ENCODE results near the gene CPNE5. TPM values are rescaled to one million over a fixed set of nuclear protein-coding genes. Genes with fewer than 3 reads are reported as not detected.

Gene CPNE5
- total RNA-seq, 1 donor from 2014 or later: 10.9 TPM

DNA sequence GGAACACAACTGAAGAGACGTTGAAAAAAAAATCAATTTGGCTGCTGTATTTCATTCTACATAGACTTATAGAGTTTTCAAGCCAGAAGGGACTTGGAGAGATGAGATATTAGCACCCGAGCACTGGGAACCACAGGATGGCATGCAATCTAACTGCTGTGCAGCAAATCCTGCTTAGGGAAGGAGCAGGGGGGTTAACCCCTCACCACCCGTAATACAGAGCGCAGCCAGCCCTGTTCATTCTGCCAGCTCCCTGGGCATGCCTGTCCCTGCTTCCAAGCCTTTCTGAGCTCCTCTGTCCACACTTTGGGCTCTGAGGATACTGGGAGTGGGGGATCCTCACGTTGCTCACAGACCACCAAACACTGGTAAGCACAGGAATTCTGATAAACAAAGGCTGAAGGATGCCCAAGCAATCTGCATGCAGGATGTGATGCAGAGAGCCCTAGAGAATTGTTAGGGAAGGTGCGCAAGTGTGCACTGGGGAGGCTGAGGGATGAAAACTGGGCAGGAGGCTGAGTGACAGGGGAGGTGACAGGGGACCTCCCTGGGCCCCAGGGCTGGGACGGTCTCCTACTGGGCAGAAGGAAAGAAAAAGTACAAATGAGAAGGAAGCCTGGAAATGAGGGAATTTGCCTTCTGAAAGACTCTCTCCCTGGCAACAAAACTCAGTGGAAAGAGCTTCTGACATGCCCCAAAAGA lies 34.0 kb downstream of the CPNE5 start:
- intact Hi-C loops (cut with DNase I): no loop called here
- no peak for ATAC-seq
- DNase-seq (ENCODE audit: missing footprints): no peak

DNA sequence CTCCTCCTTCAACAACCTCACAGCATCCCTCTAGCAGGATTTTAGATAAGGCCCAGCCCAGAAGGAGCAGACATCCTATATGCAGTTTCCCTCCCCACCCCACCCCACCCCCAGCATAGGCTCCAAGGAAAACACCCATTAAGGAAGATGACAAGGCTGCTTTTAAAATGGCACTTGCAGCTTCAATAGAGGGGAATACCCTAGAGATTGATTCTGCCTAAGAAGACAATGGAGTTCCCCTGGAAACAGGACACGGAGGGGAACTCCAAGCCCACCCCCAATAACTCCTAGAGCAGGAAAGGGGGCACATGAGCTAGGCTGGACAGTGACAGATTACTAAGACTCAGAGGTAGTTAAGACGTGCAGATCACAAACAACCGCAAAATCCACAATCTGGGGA lies 34.7 kb downstream of the CPNE5 start:
- DNase-seq (ENCODE audit: missing footprints) (no peak), ATAC-seq (no peak)
- intact Hi-C loops (cut with DNase I): no loop called here

- ATAC-seq (no peak), DNase-seq (ENCODE audit: missing footprints) (no peak)
- intact Hi-C loops (cut with DNase I): no loop called here
Measured at GRCh38 chr6:36803908-36804307, 35.3 kb downstream of the CPNE5 start.

- ATAC-seq (no peak), DNase-seq (ENCODE audit: missing footprints) (no peak)
- intact Hi-C loops (cut with DNase I): no loop called here
Measured at GRCh38 chr6:36803482-36803881, 35.8 kb downstream of the CPNE5 start.

DNA sequence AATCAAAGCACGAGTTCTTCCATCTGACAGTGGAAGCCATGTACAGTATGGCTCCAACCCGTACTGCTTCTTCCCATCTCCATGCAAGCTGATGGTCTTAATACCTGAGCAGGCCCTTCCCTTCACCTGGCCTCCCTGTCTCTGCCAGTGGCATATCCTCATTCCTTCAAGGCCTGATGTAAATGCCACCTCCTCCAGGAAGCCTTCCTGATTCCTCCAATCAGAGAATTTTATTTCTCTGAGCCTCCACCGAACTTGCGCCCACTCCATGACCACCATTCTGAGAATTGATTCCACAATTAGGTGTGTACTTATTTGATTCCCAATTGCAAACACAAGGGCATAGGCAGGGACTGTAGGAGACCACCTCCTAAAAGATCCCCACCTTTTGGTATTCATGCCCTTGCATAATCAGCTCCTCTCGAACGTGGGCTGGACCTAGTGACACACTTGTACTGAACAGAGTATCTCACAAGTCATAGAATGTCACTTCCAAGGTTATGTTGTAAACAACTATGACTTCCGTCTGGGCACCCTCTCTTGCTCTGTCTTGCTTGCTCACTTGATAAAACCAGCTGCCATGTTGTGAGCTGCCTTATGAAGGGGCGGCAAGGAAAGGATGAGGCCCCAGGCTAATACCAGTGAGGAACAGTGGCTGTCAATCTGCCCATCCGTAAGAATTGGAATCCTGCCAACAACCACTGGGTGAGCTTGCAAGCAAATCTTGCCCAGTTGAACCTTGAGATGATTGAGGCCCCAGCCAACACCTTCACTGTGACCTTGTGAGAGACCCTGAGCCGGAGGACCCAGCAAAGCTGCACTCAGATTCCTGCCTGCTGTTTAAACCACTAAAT lies 38.8 kb downstream of the CPNE5 start:
- intact Hi-C loops (cut with DNase I): no loop called here
- ATAC-seq (no peak), DNase-seq (ENCODE audit: missing footprints) (no peak)

DNA sequence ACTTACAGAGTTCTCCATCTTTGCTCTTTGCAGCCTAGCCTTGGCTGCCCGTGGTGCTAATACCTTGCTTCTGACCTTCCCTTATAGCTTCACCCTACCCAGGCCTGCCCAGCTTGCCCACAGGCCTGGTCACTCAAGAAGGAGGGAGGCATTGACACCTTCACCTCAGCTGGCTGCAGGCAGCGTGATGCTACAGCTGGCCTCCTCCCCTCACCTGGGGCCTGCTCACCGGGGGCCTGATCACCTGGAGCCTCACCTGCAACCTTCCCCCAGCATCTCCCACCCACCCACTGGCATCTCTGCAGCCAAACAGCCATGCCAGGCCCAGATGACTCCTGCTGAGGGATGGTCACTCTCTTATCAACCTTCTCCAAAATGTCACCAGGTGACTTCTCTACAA lies 40.4 kb downstream of the CPNE5 start:
- no peak for DNase-seq (ENCODE audit: missing footprints)
- intact Hi-C loops (cut with DNase I): no loop called here
- ATAC-seq: no peak

DNA sequence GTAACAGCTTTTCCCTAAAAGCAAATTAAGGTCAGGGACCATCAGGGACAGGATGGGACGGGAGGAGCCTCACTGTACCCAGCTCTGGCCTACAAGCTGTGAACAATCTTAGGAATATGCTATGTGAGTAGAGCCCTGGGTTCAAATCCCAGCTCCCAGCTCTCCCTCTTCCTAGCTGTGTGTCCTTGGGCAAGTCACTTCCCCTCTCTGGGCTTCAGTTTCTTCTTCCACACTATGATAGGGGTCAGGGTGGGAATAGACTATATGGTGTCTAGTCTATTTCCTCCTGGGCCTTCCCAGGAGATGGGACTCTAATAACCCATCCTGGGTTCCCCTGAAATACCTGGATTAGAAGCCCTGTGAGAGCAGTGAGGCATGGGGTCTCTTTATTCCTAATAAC lies 41.6 kb downstream of the CPNE5 start:
- ATAC-seq (no peak), DNase-seq (ENCODE audit: missing footprints) (no peak)
- intact Hi-C loops (cut with DNase I): no loop called here

DNA sequence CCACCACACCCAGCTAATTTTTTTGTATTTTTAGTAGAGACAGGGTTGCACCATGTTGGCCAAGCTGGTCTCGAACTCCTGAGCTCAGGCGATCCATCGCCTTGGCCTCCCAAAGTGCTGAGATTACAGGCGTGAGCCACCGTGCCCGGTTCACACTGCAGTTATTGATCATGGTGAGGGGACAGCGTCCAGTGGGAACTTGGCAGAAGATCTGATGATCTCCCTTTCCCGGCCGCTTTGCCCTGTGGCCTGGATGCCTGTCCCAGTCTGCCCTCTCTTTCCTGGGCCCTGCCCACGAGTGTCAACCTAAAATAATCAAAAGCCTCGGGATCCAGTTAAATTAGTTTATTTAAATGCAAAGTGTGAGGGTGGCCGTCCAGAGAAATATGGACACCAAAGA lies 42.2 kb downstream of the CPNE5 start:
- intact Hi-C loops (cut with DNase I): no loop called here
- ATAC-seq (no peak), DNase-seq (ENCODE audit: missing footprints) (no peak)

GRCh38 chr6:36794713-36795065 lies 44.6 kb downstream of the CPNE5 start:
- ATAC-seq (no peak), DNase-seq (ENCODE audit: missing footprints) (no peak)
- intact Hi-C loops (cut with DNase I): no loop called here

- intact Hi-C loops (cut with DNase I): no loop called here
- DNase-seq (ENCODE audit: missing footprints) (no peak), ATAC-seq (no peak)
Measured at GRCh38 chr6:36793913-36794712, 45.1 kb downstream of the CPNE5 start.

DNA sequence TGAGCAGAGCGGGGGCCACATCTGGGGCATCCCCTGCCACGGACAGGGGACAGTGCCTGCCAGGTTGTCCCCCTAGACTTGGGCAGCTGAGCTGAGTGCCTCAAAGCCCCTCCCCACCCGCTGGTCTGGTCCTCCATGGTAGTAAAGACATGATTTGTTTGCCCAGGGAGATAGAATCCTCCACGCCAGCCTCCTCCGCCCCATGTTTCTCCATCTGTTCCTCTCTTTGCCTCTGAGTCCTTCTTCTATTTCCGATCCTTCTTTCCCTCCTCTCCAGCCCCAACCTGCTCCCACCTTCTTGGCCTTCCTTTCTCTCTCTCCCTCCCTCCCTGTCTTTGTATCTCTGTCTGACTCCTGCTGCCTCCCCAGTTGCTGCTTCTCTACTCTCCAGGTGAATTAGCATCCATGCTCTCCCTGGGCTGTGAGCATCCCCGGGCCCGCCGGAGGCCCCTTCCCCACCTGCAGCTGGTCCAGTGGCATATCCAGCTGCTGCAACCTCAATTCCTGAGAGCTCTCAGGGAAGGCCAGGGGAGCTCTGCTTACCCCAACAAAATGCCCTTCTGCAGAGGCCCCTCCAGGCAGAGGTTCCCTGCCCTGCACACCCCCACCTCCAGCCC lies 45.8 kb downstream of the CPNE5 start:
- no peak for ATAC-seq
- no peak for DNase-seq (ENCODE audit: missing footprints)
- intact Hi-C loops (cut with DNase I): no loop called here

- intact Hi-C loops (cut with DNase I): no loop called here
- no peak for ATAC-seq
- DNase-seq (ENCODE audit: missing footprints): no peak
Measured at GRCh38 chr6:36791521-36792135, 47.6 kb downstream of the CPNE5 start.

GRCh38 chr6:36791085-36791484 lies 48.2 kb downstream of the CPNE5 start:
- intact Hi-C loops (cut with DNase I): no loop called here
- ATAC-seq: no peak

DNA sequence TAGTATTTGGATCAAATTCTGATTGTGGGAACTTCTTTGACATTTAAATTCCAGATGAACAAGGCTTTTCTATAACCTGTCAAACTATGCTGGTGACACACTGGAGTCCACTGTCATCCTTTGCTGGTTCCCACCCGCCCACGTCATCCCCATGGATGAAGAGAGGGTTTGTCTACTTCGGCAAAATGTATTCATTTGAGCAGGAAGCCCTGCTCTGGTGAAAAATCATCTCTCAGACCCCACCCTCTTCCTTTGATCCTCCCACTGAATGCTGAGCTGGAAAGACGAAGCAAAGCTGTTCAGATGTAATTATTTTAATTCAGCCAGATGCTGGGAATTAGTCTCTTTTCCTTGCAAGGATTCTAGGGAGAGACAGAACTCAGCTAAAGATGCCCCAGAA lies 50.5 kb downstream of the CPNE5 start:
- DNase-seq (ENCODE audit: missing footprints) (no peak), ATAC-seq (no peak)
- intact Hi-C loops (cut with DNase I): loop anchor here (5.0 kb wide), 1 partner anchor 39 kb away; no protein-coding TSS in a partner anchor

More at GRCh38 chr6:36791085-36791484, 48.2 kb downstream of the CPNE5 start:
- no peak for DNase-seq (ENCODE audit: missing footprints)

GRCh38 chr6:36788186-36788585 lies 51.1 kb downstream of the CPNE5 start:
- intact Hi-C loops (cut with DNase I): loop anchor here (5.0 kb wide), 1 partner anchor 39 kb away; no protein-coding TSS in a partner anchor
- ATAC-seq (no peak), DNase-seq (ENCODE audit: missing footprints) (no peak)

GRCh38 chr6:36787210-36787609 lies 52.0 kb downstream of the CPNE5 start:
- intact Hi-C loops (cut with DNase I): loop anchor here (5.0 kb wide), 1 partner anchor 40 kb away; no protein-coding TSS in a partner anchor
- ATAC-seq (no peak), DNase-seq (ENCODE audit: missing footprints) (no peak)

DNA sequence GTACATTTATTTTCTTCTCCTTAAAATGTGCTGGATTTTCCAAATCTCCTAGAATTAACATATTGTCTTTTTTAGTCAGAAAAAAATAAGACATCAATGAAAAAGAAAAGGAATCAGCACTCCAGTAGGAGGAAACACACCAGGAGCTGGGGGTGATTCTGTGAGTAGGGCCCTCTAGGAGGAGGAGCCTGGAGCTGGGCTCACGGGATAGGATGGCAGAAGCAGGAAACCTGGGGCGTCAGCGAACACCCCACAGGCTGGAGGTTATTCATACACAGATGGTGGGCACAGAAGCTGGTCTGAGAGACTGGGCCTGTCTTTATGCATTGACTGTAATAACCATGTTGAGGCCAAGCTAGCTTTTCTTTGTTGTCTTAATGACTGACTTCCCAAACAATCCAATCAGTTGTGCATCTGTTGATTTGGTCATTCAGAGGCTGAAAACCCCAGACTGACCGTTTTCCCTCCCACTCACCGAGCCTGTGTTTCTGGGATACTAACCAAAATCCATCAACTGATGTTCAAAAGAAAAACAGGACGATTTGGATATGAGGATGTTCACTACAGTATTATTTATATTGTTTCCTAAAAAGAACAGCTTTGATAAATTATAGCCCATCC lies 53.1 kb downstream of the CPNE5 start:
- DNase-seq (ENCODE audit: missing footprints) (no peak), ATAC-seq (no peak)
- intact Hi-C loops (cut with DNase I): loop anchor here (5.0 kb wide), 1 partner anchor 41 kb away; no protein-coding TSS in a partner anchor

GRCh38 chr6:36784376-36784636 lies 54.9 kb downstream of the CPNE5 start:
- no peak for ATAC-seq
- no peak for DNase-seq (ENCODE audit: missing footprints)
- intact Hi-C loops (cut with DNase I): no loop called here
